Omental fat pad (tissue), 4 donors: ENCODE measurements around the gene HNRNPC. TPM values are rescaled to one million over a fixed set of nuclear protein-coding genes. Genes with fewer than 3 reads are reported as not detected.

Source experiments
- ATAC-seq: fragments of 150-250 bp; one replicate; pipeline ENCODE4 v1.9.1; 2016; ENCODE audit warnings: mild to moderate bottlenecking, moderate library complexity; ENCODE audit not compliant: low FRiP score
- DNase-seq: peaks from one replicate; pipeline ENCODE4 v3.0.0-alpha.2; 2019; ENCODE audit warnings: low spot score
- total RNA-seq, 4 donors: library from RNA; depleted of rRNA; stranded (reverse); fragments of >200 nt; gene quantifications; one replicate each; pipeline ENCODE4 v1.1.0, GENCODE V29; 2016
- TF ChIP-seq, protein P1 (sequence below), 3 donors: fragments of 450-650 bp; IDR thresholded peaks; one replicate each; pipeline ENCODE4 v1.5.1; 2016 to 2017; ENCODE audit warnings: antibody characterized with exemption in 3 of 3, mild to moderate bottlenecking in 3 of 3, moderate library complexity in 2 of 3

The HNRNPC gene
- total RNA-seq, 4 donors from 2014 or later = 361 to 619 (median 454) TPM

DNA sequence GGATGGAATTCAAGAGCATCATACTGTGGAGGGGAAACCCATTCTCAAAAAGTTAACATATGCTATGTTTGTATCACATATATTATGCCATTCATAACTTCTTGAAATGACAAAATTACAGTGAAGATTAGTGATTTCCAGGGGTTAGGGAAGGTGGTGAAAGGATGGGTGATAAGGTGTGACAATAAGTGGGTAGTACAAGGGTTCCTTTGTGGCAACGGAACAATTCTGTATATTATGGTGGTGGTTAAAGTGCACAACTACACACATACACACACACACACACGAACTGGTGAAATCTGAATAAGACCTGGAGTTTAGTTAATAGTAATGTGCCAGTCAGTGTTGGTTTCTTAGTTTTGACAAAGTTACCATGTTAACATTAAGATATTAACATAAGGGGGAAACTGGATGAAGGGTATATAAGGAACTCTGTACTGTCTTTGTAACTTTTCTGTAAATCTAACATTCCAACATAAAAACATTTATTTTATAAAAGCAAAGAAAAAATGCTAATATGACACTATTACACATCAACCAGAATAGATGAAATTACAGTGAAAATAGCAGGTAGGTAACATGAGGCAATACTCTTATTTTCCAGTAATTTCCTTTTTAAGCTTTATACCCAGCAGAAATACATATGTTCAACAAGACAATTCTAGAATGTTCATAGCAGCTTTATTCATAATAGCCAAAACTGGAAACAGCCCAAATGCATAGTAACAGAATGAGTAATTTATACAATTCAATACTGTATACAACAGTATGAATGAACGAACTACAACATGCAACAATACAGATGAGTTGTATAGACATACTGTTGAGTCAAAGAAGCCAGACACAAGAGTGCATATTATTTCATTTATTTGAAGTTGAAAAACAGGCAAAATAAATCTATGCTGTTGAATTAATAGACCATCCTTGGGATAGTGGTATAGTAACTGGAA is 69.4 kb downstream of the HNRNPC start:
- DNase-seq (no peak), ATAC-seq (no peak)
- TF ChIP-seq, protein P1, sequence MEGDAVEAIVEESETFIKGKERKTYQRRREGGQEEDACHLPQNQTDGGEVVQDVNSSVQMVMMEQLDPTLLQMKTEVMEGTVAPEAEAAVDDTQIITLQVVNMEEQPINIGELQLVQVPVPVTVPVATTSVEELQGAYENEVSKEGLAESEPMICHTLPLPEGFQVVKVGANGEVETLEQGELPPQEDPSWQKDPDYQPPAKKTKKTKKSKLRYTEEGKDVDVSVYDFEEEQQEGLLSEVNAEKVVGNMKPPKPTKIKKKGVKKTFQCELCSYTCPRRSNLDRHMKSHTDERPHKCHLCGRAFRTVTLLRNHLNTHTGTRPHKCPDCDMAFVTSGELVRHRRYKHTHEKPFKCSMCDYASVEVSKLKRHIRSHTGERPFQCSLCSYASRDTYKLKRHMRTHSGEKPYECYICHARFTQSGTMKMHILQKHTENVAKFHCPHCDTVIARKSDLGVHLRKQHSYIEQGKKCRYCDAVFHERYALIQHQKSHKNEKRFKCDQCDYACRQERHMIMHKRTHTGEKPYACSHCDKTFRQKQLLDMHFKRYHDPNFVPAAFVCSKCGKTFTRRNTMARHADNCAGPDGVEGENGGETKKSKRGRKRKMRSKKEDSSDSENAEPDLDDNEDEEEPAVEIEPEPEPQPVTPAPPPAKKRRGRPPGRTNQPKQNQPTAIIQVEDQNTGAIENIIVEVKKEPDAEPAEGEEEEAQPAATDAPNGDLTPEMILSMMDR (IDR thresholded peaks at IDR 0.05) = no peak

DNA sequence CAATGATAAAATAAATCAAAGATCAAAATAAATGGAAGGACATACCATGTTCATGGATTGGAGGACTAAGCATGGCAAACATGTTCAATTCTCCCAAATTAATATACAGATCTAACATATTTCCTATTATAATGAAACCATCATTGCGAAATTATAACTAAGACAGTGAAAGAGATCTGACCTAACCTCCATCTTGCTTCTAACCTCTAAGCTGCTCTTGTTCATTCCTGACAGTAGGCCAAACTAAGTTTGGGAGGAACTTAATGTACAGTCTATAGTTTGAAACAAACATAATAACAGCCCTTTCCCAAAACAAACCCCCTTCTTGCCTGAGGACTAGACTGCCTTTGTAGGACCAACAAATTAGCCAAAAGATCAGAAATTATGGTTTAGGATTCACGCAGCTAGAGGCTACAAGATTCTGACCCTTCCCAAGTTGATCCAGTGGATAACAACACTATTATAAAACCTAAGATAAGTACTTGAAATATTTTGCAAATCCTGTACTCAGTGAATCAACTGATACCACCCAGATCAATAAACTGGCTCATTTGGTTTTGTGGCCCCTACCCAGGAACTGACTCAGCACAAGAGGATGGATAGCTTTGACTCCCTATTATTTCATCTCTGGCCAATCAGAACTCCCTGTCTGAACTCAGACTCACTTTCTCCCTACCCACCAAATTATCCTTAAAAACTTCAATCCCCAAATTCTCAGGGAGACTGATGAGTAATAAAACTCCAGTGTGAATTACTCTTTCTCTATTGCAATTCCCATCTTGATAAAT is 71.6 kb downstream of the HNRNPC start:
- ATAC-seq (no peak), DNase-seq (no peak)
- TF ChIP-seq, protein P1 (IDR thresholded peaks at IDR 0.05) = no peak

DNA sequence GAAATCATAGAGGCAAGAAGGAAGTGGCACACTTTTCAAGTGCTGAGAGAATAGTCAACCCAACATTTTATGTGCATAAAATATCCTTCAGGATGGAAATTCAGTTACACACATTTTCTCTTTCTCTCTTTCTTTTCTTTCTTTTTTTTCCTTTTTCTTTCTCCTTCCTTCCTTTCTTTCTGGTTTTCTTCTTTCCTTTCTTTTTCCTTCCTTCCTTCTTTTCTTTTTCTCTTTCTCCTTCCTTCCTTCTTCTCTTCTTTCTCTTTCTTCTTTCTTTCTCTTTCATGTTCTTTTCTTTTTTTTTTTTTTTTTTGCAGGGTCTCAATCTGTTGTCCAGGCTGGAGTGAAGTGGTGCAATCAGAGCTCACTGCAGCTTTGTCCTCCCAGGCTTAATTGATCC is 74.6 kb downstream of the HNRNPC start:
- DNase-seq = no peak
- ATAC-seq = no peak
- TF ChIP-seq, protein P1 (IDR thresholded peaks at IDR 0.05) = no peak

DNA sequence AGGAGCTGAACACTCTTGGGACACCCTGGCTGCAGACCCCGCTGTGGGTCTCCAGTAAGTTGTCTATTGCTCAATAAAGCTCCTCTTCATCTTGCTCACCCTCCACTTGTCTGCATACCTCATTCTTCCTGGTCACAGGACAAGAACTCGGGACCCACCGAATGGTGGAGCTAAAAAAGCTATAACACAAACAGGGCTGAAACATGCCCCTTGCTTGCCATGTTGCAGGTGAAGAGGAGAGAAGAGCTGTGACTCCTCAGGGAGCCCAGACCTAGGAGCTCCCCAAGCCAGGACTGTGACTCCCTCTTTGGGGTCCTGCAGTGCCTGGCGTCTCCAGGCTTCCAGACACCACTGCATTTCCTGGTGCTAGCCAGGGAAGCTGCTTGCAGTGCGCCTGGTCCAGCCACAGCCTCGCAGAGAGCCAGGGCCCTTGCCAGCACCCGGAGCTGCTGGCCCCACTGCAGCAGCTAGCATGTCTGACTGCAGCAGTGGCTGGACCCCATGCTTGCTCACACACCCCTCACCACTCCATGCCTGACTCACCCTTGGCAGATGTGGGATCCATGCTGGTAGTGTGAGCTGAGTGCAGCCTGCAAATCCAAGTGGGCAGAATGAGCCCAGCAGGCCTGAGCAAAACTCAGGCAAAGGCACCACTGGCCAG is 76.2 kb downstream of the HNRNPC start:
- DNase-seq = no peak
- TF ChIP-seq, protein P1 (IDR thresholded peaks at IDR 0.05) = no peak
- ATAC-seq = no peak

DNA sequence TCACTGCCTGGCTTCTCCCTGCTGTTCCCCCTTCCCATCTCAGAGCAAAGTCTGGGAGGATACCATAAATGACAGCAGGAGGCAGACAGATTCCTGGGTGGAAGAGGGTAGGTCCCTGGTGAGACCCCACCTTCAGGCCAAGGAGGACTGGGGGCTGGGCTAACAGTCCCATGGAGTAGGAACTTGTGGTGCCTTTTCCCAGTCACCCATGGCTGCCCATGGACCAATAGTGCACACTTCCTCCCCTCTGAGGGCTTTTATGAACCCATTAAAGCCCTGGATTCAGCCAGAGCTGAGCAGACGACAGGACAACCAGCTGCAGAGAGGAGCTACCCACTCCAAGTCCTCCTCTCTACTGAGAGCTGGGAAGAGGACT is 76.8 kb downstream of the HNRNPC start:
- TF ChIP-seq, protein P1 (IDR thresholded peaks at IDR 0.05) = no peak
- ATAC-seq (no peak), DNase-seq (no peak)

DNA sequence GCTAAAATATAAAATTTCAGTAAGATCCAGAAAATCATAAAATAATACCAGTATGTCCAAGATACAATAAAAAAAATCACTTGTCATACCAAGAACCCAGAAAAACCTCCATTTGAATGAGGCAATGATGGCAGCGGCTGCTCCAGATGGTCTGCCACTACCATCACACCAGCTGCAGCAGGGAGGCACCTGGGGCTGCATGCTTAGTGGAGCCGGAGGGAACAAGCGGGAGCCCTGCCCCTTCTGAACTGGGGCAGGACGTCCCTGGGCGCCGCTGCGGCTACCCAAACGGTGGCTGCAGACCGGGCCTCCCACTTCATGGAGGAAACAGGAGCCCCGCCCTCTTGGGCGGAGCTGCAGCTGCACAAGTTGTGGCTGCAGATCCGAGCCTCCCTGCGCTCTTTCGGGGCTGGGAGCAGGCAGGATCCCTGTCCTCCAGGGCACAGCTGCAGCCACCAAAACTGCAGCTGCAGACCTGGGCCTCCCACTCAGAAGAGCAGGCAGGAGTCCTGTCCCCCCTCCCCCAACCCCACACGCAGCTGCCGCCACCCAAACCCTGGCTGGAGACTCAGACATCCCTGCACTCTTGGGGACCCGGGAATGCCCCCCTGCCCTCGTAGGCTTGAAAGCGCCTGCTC is 77.3 kb downstream of the HNRNPC start:
- TF ChIP-seq, protein P1 (IDR thresholded peaks at IDR 0.05) = no peak
- ATAC-seq = peak; percentile 51
- DNase-seq = no peak
